Kidney epithelial cell (primary cell): ENCODE results near the gene C1QTNF8. TPM values are rescaled to one million over a fixed set of nuclear protein-coding genes. Genes with fewer than 3 reads are reported as not detected.

Source experiments
- DNase-seq: peaks from one replicate; pipeline ENCODE4 v3.0.0-alpha.2; 2010; ENCODE audit warnings: low read depth
- H3K27me3 ChIP-seq: 2 replicates; pipeline ENCODE4 v1.6.0; 2011; ENCODE audit warnings: low read length; ENCODE audit not compliant: control insufficient read depth, insufficient read depth
- H3K36me3 ChIP-seq: 2 replicates; pipeline ENCODE4 v1.5.1; 2011; ENCODE audit warnings: low read length; ENCODE audit not compliant: control insufficient read depth, insufficient read depth
- H3K4me3 ChIP-seq: 2 replicates; pipeline ENCODE4 v1.5.1; 2011; ENCODE audit warnings: low read depth, mild to moderate bottlenecking, control low read depth, low read length
- CTCF ChIP-seq: IDR thresholded peaks from 2 replicates; pipeline ENCODE4 v1.5.1; 2011; ENCODE audit warnings: mild to moderate bottlenecking, moderate library complexity, low read length, control low read depth, inconsistent platforms; ENCODE audit not compliant: insufficient read depth, poor library complexity, severe bottlenecking
- total RNA-seq: library from RNA; depleted of rRNA; stranded (reverse); fragments of >200 nt; gene quantifications from 2 replicates; pipeline ENCODE4 v1.2.3, GENCODE V29; 2015

C1QTNF8 gene
- not detected in 2 replicates for total RNA-seq

DNA sequence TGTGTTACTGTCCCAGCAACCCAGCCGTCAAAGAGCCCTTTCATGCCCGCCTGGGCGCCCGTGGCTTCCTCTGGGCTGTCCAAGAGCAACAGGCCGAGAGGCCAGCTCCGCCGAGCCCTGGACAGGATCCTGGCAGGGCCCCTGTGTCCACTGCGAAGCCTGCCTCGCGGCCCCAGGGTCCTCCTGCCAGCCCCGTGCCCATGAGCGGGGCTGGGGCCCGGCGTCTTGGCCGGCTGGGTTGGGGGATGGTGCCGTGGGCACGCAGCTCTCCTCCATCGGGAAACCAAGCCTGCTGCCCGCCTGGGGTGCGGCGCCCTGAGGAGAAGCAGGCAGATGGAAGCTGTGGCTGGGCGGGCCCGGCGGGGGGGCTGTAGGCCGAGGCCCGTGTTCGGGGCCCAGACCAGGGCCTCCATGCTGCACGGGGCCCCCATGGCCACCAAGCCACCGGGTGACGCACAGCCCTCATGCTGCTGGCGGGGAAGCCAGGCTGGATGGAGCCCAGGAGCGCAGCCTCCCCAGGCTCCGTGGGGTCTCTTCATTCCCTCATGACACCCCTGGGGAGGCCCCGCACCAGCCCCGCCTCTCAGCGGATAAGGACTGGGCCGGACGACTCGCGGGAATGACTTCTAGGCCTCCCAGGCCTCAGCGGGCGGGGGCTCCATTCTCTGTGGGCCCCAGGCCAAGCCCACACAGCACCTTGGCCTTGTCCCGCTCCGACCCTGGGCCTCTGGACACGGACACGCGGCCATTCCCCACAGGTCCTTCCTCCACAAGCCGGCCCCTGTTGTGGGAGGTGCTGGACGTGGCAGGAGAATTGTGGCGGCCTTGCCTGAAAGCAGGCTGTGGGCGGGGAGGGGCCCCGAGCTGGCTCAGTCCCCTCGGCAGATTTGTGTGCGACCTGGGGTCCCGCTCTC is at the start of gene C1QTNF8:
C1QTNF8 (minus strand) TSS at position 76 of the 914 bp plus-strand sequence. CDS start 1,322 bp downstream, outside the sequence.
- Histone ChIP-seq H3K4me3 (no peak within 1 kb of the TSS), H3K27me3 (peaks cover 24% of the 10 kb centered on the region), H3K36me3 (no peaks in the 10 kb centered on the region)
- DNase-seq: no peak
- no peak for TF ChIP-seq CTCF

GRCh38 chr16:1145383-1146100 is 49.5 kb upstream of the C1QTNF8 start:
- Histone ChIP-seq H3K27me3 (peaks cover 51% of the 10 kb centered on the region), H3K36me3 (no peaks in the 10 kb centered on the region), H3K4me3 (no peak overlapping the region)
- no peak for DNase-seq
- no peak for TF ChIP-seq CTCF

GRCh38 chr16:1144476-1145382 is 48.7 kb upstream of the C1QTNF8 start:
- Histone ChIP-seq H3K27me3 (peaks cover 47% of the 10 kb centered on the region), H3K4me3 (no peak overlapping the region), H3K36me3 (no peaks in the 10 kb centered on the region)
- no peak for TF ChIP-seq CTCF
- no peak for DNase-seq

DNA sequence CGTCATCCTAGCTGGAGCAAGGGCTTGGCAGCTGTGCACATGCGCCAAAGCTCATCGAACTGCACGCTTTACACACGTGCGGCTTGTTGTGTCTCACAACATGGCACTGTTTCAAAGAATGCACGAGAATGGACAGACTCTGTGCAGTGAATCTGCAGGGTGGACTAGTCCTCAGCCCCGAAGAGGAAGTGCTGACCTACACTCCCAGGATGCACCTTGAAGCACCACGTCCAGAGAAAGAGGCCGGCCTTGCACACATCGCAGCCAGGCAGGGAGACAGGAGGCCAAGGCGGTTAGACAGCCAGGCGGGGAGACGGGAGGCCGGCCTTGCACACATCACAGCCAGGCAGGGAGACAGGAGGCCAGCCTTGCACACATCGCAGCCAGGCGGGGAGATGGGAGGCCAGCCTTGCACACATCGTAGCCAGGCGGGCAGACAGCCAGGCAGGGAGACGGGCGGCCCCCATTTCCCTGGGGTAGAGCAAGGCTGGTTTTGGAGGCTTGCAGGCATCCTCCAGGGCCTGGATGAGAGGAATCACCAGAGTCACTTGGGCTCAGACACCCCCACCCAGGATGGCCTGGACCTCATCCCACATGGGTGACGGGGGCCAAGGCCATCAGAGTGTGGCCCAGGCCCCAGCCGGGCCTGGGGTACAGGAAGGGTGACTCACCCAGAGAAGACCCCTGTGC is 47.9 kb upstream of the C1QTNF8 start:
- no peak for TF ChIP-seq CTCF
- no peak for DNase-seq
- no peak overlapping the region for H3K4me3 ChIP-seq
- H3K36me3 ChIP-seq: no peaks in the 10 kb centered on the region
- peaks cover 41% of the 10 kb centered on the region for H3K27me3 ChIP-seq

GRCh38 chr16:1142911-1143310 is 46.9 kb upstream of the C1QTNF8 start:
- TF ChIP-seq CTCF: no peak
- Histone ChIP-seq H3K27me3 (peaks cover 36% of the 10 kb centered on the region), H3K36me3 (no peaks in the 10 kb centered on the region), H3K4me3 (no peak overlapping the region)
- no peak for DNase-seq
